Left ventricle myocardium inferior (tissue), 1 donor: ENCODE measurements around the gene NRF1. TPM values are rescaled to one million over a fixed set of nuclear protein-coding genes. Genes with fewer than 3 reads are reported as not detected.

Experiments
- DNase-seq: peaks from one replicate; pipeline ENCODE4 v3.0.0-alpha.2; 2020
- H3K27ac ChIP-seq: fragments of 200-600 bp; replicated peaks from 2 replicates; pipeline ENCODE4 v1.8.0; 2021
- H3K27me3 ChIP-seq: fragments of 200-600 bp; 2 replicates; pipeline ENCODE4 v1.8.0; 2021; ENCODE audit warnings: low read depth
- H3K36me3 ChIP-seq: fragments of 200-600 bp; 2 replicates; pipeline ENCODE4 v1.8.0; 2021
- H3K4me1 ChIP-seq: fragments of 200-600 bp; 2 replicates; pipeline ENCODE4 v1.8.0; 2021
- H3K4me3 ChIP-seq: fragments of 200-600 bp; 2 replicates; pipeline ENCODE4 v1.8.0; 2021; ENCODE audit warnings: mild to moderate bottlenecking, moderate library complexity
- H3K9me3 ChIP-seq: fragments of 200-600 bp; replicated peaks from 2 replicates; pipeline ENCODE4 v1.8.0; 2021
- CTCF ChIP-seq: fragments of 200-600 bp; IDR thresholded peaks from 2 replicates; pipeline ENCODE4 v1.8.0; 2021; ENCODE audit warnings: antibody characterized with exemption, mild to moderate bottlenecking, borderline replicate concordance
- intact Hi-C: fragments of 100-400 bp; cut with micrococcal nuclease; formaldehyde crosslinking; loops from one replicate; pipeline ENCODE4 v1.11.0; 2022
- total RNA-seq: library from RNA; stranded (reverse); fragmentation: NEBNext Ultra II Directional; extraction: Animal tissue kit (Norgen Biotek cat#: 25700); gene quantifications from one replicate; pipeline ENCODE4 v1.2.1, GENCODE V29; 2021
- donor health status: DM: no; HTN: yes; CAD: no; lungs with severe emphysema.

Gene NRF1
- total RNA-seq, 1 donor from 2014 or later = 9.6 TPM

DNA sequence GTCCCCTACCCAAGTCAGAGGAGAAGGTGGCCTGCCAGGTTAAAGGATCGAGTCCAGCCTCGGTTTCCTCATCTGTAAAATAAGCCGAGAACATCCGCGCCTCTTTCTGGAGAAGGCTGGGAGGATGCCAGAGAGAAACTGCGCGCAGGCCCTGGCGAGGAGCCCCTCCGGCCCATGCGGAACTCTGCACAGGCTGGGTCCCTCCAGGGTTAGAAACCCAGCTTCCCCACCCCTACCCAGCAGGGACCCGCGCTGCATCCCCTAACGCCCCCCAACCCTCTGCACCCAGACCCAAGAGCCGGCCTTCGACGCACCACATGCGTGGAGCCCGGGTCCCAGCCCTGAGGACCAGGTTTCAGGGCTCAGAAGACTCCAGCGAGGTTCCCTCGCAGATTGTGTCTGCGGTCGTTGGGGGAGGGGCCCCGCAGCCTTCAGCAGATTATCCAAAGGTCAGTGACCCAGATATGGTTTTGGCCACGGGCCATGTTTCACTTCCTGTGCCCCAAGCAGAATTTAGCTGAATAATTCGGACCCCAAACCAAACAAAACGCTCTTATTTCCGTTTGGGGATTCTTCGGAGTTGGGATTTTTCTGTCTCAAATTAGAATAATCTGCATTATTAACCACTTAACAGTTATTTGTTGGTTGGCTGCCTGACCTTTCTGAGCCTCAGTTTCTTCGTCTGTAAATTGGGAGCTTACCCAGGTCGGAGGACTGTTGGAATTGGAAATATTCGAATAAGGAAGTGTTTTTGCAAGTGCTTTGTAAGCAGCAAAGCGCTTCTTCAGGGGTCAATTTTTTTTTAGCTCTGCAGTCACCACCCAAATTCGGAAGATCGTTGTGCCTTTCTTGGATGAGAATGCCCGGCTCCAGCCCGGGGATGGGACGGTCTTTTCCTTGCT lies 173.5 kb downstream of the NRF1 start:
- no peak for TF ChIP-seq CTCF
- H3K27ac ChIP-seq = no peak overlapping the region
- H3K9me3 ChIP-seq = no peaks in the 10 kb centered on the region
- peak; percentile 25 for DNase-seq
- intact Hi-C loops = no loop called here
- peaks cover 57% of the 10 kb centered on the region for H3K4me1 ChIP-seq
- H3K27me3 ChIP-seq = peaks cover 100% of the 10 kb centered on the region
- H3K36me3 ChIP-seq = no peaks in the 10 kb centered on the region
- H3K4me3 ChIP-seq = peak overlapping the region; percentile 36

- no peaks in the 10 kb centered on the region for H3K9me3 ChIP-seq
- no peak overlapping the region for H3K27ac ChIP-seq
- DNase-seq = no peak
- H3K4me1 ChIP-seq = peaks cover 48% of the 10 kb centered on the region
- intact Hi-C loops = no loop called here
- H3K4me3 ChIP-seq = peak overlapping the region; percentile 36
- no peaks in the 10 kb centered on the region for H3K36me3 ChIP-seq
- H3K27me3 ChIP-seq = peaks cover 98% of the 10 kb centered on the region
- TF ChIP-seq CTCF = no peak
These were observed 174.4 kb downstream of the NRF1 start for GRCh38 chr7:129785685-129786514.

DNA sequence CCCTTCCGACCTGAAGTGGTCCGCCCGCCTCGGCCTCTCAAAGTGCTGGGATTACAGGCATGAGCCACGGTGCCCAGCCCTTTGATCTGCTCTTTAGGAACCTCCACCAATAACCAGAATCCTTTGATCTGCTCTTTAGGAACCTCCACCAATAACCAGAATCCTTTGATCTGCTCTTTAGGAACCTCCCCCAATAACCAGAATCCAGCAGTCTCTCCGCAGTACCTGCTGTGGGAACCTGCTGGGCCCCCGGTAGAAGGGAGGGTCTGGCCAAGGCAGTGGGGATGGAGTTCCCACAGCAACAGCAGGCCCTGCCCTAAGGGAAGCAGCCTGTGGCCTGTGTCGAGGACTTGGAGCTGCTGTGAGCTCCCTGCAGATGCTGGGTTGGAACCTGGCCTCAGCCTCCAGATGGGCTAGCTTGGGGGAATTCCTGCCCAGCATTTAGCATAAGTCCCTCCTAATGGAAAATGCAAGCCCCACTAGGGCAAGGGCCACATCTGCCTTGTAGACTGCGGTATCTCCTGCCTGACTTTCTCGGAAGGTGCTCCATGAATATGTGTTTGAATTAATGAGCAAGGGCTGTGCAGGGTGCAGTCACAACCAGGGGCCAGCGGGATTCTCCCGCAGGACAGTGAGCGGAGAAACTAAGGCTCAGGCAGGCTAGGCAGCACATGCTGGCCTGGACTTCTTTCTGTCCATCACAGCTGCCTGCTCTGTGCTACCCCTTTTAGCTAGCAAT lies 175.5 kb downstream of the NRF1 start:
- intact Hi-C loops = no loop called here
- H3K27me3 ChIP-seq = peaks cover 91% of the 10 kb centered on the region
- H3K27ac ChIP-seq = no peak overlapping the region
- no peak overlapping the region for H3K4me3 ChIP-seq
- H3K9me3 ChIP-seq = no peaks in the 10 kb centered on the region
- DNase-seq = no peak
- TF ChIP-seq CTCF = no peak
- H3K36me3 ChIP-seq = no peaks in the 10 kb centered on the region
- peaks cover 37% of the 10 kb centered on the region for H3K4me1 ChIP-seq

DNA sequence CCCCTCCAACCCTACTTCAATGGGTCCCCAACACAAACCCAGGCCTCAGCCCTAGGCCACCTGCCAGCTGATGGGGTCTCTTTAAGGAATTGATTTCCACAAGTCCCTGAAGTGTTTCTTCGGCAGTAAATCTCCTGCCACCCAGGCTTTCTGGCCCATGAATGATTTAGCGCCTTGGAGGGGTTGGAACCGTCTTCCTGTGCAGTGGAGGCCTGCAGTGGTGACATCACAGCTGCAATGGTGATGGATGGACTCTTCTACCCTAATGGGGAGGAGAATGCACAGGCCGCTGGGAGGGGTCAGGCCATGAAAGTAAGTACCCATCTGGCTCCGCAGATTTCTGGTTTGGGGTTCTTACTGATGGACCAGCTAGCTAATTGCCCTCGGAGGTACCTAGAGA lies 177.5 kb downstream of the NRF1 start:
- DNase-seq = no peak
- Histone ChIP-seq H3K9me3 (no peaks in the 10 kb centered on the region), H3K27ac (no peak overlapping the region), H3K4me3 (no peak overlapping the region), H3K36me3 (no peaks in the 10 kb centered on the region), H3K27me3 (peaks cover 75% of the 10 kb centered on the region), H3K4me1 (peaks cover 20% of the 10 kb centered on the region)
- TF ChIP-seq CTCF = no peak
- intact Hi-C loops = no loop called here

- no peak for TF ChIP-seq CTCF
- peaks cover 15% of the 10 kb centered on the region for H3K4me1 ChIP-seq
- H3K36me3 ChIP-seq = no peaks in the 10 kb centered on the region
These were observed 178.1 kb downstream of the NRF1 start for GRCh38 chr7:129789652-129790051.

More at GRCh38 chr7:129789652-129790051, 178.1 kb downstream of the NRF1 start:
- Histone ChIP-seq H3K9me3 (no peaks in the 10 kb centered on the region), H3K4me3 (no peak overlapping the region), H3K27me3 (peaks cover 68% of the 10 kb centered on the region), H3K27ac (no peak overlapping the region)
- intact Hi-C loops = no loop called here
- DNase-seq = no peak
